A673 (cell line): ENCODE results near the gene MOGAT3.

Source experiments
- EZH2 ChIP-seq: fragments of 200-600 bp; sonication (generic); IDR thresholded peaks from 2 replicates; pipeline ENCODE4 v1.6.1; 2017; ENCODE audit warnings: borderline replicate concordance, low read depth, mild to moderate bottlenecking, mixed read lengths, antibody characterized with exemption, low read length; ENCODE audit not compliant: poor library complexity, severe bottlenecking
- TF ChIP-seq, protein P1 (sequence below): fragments of 300-800, 200-600 bp; sonication (generic); conservative IDR thresholded peaks from 2 replicates; pipeline ENCODE4 v1.5.1; 2017; ENCODE audit warnings: low read depth, mild to moderate bottlenecking, antibody characterized with exemption, low read length, moderate library complexity, mixed read lengths

DNA sequence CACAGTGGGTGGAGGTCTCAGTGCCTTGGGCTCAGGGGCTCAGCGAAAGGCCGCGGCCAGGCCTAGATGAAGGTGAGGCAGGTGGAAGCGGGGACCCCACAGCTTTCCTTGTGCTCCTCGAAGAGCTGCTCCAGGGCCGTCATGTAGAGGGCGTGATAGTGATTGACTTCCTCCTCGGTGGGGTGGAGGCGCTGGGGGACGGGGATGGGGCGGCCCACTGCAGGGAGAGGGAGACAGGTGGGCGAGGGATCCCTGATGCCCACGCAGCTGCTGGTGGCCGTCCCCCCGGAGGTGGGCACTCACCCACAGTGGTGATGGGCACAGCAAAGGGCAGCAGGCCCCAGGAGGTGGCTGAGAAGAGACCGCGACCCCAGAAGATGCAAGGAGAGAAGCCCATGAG is 5.0 kb downstream of the MOGAT3 start:
- TF ChIP-seq, protein P1, sequence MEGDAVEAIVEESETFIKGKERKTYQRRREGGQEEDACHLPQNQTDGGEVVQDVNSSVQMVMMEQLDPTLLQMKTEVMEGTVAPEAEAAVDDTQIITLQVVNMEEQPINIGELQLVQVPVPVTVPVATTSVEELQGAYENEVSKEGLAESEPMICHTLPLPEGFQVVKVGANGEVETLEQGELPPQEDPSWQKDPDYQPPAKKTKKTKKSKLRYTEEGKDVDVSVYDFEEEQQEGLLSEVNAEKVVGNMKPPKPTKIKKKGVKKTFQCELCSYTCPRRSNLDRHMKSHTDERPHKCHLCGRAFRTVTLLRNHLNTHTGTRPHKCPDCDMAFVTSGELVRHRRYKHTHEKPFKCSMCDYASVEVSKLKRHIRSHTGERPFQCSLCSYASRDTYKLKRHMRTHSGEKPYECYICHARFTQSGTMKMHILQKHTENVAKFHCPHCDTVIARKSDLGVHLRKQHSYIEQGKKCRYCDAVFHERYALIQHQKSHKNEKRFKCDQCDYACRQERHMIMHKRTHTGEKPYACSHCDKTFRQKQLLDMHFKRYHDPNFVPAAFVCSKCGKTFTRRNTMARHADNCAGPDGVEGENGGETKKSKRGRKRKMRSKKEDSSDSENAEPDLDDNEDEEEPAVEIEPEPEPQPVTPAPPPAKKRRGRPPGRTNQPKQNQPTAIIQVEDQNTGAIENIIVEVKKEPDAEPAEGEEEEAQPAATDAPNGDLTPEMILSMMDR, result no peak
- no peak for TF ChIP-seq EZH2
